Glomerular visceral epithelial cell (primary cell): ENCODE measurements around the gene KIRREL3.

Experiments
- DNase-seq: peaks from one replicate; pipeline ENCODE4 v3.0.0-alpha.2; 2016; ENCODE audit errors: extremely low spot score

KIRREL3 gene

DNA sequence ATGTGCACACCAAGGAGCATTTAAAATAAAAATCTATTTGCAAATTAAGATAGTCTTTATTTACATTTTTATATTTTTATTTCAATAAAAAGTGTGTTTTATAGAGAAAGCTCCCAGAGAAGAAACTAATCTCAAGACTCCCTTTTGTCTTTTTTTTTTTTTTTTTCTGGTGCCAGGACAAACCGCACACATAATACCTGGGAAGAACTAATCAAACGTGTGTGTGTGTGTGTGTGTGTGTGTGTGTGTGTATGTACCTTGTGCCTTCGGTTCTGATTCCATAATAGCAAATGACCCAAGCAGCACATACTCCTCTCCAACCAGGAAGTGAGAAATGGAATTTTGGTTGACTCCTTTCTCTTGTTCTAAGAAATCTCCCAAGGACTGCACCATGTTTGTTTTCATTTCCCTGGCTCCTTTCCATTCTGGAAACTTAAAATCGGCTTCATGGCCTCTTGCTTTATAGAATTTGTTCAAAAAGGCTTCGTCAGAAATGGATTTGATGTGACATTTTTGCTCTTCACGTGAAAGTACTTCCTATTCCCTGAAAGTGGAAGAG, 579.8 kb downstream of the KIRREL3 start:
- no peak for DNase-seq

DNA sequence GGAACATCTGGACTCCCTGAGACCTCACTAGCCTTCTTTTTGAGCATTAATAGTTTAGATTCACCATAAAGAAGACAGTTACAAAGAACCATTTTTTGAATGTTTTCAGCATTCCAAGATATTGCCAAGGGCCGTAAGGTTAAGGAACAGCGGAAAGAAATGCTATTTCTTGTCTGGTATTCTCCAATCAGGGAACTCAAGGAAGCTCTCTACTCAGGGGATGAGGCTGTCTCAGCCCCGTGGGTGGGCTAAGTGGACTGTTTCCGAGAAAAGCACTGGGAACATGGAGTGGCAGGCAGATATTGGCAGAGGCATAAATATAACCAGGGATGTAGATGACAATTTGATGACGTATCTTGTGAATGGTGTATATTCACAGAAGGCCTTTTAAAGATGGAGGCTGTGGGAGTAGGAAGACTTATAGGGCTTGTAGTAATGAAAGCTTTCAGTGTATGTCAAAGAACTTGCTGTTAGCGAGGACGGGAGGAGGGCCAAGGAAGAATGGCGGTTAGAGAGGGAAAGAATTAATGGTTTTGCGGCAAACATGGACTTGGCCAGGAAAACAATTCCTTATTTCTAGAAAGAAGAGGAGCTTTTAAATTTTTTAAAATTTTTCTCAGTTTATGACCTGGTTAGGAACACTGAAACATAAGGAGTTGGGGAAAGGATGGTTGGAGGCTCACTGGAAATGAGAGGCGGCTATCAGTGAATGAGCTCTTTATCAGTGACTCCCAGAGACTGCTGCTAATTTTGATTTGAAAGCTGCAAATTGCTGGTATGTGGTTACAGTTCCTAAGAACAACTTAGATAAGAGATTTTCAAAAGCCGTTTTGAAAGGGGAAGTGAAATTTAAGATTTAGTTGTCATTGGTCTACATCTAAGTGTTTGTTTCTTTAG, 580.5 kb downstream of the KIRREL3 start:
- DNase-seq = no peak

DNA sequence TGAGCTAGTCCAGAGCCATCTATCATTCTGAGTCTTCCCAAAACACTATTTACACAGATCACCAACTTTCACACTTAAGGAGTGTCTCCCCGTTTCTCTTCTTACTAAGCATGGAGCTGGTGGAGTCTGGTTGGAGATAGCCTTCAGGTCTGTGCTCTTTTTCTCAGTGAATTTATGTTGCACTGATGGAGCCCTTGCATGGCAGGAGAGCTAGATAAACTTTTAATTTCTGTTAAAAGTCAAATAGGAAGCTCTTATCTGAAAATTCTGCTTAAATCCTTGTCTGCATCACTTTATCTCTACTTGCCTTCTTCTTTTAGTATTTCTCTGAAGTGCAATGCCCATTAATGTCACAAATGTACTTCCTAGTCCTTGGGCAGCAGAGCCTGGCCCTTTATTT, 581.7 kb downstream of the KIRREL3 start:
- no peak for DNase-seq

DNA sequence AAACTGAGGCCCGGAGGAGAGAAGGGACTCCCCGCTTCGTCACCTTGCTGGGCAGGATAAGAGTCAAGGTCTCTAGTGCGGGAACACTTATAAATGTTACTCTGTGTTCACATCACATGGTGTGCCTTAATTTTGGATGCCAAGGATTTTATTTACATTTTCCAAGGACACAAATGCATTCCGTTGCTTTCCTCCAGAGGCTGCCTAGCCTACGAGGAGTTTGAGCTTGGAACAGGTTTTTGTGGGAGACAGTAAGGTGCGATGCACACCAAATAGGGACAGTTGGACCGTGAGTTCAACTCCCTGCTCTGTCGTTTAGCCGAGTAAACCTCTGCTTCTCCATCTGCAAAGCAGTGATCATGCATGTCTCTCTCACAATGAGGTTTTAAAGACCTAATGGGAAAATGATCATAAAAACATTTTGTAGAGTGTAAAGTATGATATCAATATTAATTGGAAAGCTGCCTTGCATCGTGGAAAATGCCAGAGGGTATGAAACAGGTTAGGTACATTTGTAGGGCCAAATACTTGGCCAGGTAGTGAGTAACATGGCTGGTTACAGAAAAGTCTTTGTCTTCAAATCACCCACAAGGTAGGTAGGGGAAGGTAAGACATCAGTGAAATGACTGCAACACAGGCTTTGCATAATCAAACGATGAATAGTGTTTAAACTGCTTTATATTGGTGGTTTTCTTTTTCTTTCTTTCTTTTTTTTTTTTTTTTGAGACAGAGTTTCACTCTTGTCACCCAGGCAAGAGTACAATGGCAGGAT, 583.3 kb downstream of the KIRREL3 start:
- no peak for DNase-seq

DNA sequence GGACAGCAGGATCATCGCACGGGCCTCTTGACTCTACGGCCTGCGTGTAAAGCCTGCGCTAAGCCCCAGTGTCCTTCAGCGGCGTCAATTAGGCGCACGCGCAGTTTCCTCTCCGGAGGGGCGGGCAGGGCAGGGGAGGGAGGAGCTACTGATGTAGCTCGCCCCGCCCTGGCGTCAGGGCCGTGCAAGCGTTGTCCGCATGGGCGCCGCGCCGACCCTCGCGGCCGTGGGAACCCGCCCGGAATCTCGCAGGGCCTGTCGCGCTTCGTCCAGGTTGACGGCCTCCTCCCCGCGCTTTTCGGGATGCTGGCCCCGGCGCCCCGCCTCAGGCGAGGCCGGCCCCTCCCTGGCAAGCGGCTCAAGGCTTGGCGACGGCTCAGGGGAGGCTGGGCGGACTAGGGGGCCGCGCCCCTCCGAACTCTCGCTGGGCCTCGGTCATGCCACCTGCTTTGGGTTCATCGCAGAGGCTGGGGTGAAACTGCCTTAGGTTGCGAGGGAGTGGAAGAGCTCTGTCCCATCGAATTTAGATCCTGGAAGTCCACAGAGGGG, 584.0 kb downstream of the KIRREL3 start:
- no peak for DNase-seq

DNA sequence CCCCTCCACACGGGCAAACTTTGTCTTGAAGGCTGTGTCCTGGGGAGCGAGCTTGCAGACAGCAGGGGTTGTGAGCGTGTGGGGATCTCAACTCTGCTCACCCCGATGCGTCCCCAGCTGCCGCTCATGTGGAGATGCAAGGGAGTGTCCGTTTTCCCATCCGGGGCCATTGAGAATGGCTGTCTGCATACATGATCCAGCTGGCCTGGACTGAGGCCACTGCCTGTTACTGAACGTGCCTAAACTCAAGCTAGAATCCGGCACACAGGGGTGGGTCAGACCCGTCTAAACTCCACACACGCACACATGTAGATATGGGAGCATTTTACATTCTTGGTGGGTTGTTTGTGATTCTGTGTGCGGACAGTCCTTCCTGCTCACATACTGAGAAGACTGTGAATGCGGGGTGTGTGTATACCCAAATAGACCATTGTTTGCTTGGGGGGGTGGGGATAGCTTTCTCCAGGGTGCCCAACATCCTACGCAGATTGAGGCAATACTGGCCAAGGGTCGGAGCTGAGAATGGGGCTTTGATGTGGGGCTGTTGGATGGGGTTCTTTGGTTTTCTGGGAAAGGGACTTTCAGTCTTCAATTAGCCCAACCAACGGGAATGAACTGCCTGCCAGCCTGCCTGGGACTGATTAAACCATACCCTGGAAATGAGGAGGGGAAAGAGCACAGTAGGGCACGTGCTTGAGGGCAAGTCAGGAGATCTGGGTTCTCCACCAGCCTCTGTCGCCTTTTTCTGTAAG, 584.7 kb downstream of the KIRREL3 start:
- no peak for DNase-seq

DNA sequence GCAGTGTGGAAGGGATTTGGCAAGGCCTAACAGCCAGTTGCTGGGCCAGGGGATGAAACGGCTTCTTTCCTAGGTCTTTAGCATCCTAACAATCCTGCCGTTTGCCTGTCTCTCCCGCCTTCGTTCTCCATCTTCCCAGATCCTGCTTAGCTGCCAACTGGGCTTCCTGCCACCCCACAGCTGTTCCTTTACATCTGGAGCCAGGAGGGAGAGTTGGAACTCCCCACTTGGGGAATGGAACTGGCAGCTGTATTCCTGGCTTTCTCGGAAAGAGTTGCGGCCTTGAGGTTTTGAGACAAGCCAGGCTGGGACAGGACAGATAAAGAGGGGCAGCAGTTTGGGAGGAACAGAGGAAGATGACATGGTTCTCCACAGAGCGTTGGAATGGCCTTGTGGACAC, 585.4 kb downstream of the KIRREL3 start:
- no peak for DNase-seq

DNA sequence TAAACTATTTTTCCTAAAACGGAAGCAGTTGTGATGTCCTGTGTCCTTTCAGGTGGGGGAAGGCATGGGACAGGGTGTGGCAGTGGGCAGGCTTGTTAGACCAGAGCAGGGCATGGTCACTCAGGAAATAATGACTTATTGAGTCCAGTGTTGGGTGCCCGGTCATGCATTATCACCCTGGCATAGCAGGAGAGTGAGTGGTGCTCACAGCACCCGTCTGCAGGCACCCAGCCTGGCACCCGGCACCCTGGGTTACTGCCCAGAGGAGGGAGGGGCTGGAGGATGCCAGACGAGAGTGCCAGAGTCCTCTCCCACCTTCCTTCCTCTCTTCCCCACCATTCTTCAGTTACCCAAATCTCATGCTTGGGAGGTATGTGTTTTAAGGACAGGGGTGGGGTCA, 586.0 kb downstream of the KIRREL3 start:
- DNase-seq = no peak

DNA sequence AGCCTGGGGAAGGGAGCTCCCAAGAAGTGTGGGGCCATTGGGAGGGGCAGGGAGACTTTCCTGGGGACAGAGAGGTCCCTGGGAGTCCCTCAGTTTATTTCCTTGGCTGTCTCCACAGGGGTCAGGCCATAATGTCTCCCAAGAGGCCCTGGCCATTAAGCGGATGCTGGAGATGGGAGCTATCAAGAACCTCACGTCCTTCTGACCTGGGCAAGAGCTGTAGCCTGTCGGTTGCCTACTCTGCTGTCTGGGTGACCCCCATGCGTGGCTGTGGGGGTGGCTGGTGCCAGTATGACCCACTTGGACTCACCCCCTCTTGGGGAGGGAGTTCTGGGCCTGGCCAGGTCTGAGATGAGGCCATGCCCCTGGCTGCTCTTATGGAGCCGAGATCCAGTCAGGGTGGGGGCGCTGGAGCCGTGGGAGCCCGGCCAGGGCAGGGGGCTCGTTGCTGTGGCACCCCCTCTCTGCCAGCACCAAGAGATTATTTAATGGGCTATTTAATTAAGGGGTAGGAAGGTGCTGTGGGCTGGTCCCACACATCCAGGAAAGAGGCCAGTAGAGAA, 586.6 kb downstream of the KIRREL3 start:
- no peak for DNase-seq

DNA sequence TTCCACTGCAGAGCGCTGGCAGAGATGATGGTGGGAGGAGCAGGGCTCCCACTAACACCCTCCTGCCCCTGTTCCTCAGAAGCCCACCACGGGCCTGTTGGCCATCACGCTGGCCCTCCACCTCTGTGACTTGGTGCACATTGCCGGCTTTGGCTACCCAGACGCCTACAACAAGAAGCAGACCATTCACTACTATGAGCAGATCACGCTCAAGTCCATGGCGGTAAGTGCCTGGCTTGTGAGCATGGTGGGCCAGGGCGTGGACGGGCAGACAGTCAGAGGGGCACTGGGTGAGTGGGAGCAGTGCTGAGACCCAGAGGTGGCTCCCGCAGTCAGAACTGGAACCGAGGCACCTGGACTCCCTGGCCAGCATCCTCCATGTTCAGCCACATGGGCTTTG, 587.1 kb downstream of the KIRREL3 start:
- no peak for DNase-seq

DNA sequence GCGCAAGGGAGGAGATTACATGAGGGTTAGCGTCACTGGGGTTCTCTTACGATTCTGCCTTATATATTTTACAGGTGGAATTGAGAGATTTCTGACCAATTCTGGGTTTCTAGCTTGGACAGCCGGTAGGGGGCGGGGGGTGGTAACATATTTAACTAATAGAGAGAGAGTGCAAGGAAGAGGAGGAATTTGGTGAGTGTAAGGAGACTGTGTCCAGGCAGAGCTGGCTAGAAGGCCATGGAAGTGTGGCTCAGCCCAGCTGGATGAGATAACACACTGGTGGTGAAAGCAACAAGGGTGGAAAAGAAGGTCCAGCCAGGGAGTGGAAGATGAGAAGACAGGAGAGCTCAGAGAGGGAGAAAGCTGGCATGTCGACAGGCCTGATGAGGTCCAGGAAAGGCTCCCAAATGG, 588.6 kb downstream of the KIRREL3 start:
- no peak for DNase-seq

DNA sequence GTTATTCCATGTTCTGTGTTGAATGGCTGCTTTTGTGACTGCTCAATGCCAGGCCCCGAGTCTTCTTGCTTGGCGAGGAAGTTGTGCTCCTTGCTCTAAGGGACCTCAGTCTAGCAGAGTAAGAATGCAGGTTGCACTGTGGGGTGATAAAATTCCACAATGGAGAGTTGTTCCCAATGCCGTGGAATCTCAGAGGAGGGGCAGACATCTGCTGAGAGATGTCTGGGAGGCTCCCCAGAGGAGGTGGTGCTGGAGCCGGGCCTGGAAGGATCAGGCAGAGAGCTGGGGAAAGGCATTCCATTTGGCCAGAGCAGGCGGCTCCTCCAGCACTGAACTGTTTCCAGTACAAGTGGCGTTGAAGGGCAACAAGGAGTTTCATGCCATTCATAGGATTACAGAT, 589.9 kb downstream of the KIRREL3 start:
- DNase-seq = no peak

DNA sequence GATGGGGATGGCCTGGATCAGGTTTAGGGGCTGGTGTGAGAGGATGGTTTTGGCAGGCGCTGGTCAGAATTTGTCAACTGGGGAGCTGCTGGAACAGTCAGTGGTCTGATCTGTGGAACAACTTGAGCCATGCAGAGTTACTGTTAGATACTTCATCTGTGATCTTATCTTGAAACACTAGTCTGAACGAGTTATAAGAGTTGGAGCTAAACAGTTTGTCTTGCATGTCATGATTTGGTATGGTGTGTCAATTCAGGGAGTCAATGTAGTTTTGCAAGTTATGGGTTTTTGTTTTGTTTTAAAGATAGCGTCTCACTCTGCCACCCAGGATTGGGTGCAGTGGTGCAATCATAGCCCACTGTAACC, 591.0 kb downstream of the KIRREL3 start:
- no peak for DNase-seq

DNA sequence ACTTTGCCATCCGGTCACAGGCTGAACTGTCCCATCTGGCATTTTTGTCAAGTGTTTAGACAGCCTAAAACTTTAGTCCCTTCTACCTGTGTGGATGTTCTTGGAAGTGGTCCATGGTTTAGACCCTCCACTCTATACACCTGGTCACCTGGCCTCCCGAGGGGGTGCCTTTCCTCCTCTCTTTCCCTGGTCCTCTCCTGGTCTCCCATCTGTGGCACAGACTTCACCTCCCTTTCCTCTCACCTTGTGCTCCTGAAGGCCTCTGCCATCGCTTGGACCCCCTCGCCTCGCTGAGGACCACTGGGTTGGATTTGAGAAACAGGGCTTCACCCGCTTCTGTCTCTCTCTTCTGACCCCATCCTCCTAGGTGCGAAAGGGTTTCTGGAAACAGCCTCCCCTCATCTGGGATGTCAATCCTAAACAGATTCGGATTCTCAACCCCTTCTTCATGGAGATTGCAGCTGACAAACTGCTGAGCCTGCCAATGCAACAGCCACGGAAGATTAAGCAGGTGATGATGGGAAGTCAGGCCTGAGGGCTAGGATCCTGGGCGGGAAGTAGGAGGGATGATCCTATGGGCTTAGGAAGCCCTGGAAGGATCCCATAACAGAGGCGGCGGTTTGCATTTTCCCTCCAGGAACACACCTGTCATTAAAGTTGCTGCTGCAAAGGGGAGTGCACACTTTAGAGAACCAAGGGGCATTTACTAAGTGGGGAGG, 591.5 kb downstream of the KIRREL3 start:
- no peak for DNase-seq

DNA sequence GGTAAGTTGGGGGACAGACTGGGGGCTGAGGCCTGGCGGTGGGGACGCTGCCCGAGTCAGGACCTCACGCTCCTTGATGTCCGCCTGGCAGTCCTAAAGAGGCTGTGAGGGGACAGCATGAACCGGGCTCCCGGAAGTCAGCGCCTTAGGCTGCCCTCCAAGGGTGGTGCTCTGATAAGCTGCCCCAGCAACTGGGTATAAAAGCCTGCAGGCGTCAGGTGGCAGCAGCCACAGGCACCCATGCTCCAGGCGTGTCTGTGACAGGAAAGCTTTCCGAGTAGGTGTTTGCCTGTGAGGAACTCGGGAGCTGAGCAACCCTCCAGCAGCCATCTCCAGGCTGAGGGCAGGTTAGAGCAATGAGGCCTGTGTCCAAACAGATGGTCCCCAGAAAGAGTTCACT, 592.1 kb downstream of the KIRREL3 start:
- DNase-seq = no peak

DNA sequence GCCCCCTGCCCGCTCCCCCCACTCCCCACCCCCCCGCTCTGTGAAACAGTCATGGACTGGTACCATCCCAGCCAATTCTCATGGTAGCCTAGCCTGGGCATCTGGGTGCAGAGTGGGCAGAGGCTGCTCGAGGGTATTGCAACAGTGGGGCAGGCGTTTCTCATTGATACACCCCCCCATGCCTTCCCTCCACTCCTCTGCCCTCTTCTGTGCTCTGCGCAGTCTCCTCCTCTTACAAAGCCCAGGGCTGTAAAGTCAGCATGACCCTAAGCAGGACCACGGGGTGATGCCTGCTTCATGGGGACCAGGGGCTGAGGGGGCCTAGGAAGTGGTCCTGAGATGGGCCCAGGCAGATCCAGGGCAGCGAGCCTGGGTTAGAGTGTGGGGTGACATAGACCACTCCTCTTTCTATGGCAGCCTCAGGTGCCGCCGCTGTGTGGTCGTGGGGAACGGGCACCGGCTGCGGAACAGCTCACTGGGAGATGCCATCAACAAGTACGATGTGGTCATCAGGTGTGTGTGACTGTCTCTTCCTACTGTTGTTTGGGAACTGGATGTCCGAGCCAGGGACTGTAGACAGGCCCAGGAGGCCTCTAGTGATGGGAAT, 592.8 kb downstream of the KIRREL3 start:
- no peak for DNase-seq

DNA sequence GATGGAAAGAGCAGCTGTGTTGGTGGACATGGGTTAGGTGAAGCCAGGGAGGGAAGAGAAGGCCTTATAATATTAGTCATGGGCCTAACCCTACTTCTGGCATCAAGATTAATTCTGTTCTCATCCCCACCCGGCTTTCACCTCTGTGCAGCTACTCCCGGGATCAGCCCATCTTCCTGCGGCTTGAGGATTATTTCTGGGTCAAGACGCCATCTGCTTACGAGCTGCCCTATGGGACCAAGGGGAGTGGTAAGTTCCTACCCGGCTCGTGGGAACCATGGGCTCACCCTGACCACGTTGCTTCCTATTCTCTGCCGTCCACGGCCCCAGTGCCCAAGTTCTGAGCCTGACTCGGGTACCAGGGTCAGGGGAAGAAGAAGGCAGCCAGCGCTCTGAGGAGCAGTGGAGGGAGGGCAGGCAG, 593.5 kb downstream of the KIRREL3 start:
- DNase-seq = no peak

DNA sequence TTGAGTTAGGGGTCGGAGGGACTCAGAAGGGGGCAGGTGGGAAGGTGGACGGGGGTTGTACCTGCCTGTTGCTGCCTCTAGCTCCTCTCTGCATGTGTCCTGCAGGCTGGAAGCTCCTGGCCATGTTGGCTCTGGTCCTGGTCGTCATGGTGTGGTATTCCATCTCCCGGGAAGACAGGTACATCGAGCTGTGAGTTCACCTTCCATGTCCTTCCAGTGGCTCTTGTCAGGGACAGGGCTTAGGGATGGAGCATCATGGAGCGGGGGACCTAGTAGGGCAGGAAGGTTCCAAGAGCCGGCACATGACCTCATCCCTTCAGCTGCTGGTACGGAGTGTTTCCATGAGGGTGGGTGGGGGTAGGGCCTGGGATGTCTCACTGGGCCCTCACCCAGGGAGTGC, 594.2 kb downstream of the KIRREL3 start:
- DNase-seq = no peak

DNA sequence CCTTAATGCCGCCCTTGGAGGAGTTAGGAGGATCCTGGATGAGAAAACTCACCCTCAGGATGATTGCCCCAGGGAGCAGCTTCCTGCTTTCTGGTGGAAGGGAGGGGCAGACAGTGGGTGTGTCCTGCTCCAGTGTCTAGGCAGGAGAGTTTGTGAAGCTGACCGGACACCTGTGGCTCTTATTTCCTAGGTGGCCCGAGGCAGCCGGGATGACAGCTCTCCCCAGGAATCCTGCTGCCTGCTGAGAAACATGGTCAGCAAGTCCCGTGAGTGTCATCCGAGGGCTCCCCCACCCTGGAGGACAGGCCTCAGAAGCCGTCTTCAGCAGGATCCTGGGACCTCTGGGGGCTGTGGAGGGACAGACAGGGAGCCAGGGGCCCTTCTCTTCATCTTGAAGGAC, 594.7 kb downstream of the KIRREL3 start:
- DNase-seq = no peak

DNA sequence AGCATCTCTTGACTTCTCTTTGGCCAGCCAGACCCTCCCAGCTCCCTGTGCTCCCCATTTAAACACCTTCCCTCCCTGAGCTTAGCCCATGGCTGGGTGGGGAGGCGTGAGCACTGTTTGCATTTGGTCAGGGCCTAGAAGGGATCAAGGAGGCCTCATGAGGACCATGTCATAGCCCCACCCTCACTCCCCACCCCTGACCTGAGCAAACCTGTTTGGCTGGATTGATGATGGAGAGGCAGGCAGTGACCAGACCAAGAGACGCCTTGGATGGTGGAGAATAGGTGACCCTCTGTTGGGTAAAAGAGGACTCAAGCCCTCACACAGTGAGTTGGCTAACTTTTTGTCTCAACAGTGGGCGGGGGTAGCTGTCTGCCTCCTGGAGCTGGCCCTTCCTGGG, 595.2 kb downstream of the KIRREL3 start:
- no peak for DNase-seq
